GM19395 (cell line): ENCODE data around the gene GNB3.

Experiments used
- ATAC-seq: cut with Tn5 transposase; IDR thresholded peaks from one replicate; pipeline ENCODE4 v1.9.1; 2021; ENCODE audit warnings: mild to moderate bottlenecking, moderate library complexity; ENCODE audit not compliant: unreplicated experiment

GNB3 gene

GRCh38 chr12:6836851-6837250 lies 3.9 kb upstream of the GNB3 start:
- no peak for ATAC-seq

DNA sequence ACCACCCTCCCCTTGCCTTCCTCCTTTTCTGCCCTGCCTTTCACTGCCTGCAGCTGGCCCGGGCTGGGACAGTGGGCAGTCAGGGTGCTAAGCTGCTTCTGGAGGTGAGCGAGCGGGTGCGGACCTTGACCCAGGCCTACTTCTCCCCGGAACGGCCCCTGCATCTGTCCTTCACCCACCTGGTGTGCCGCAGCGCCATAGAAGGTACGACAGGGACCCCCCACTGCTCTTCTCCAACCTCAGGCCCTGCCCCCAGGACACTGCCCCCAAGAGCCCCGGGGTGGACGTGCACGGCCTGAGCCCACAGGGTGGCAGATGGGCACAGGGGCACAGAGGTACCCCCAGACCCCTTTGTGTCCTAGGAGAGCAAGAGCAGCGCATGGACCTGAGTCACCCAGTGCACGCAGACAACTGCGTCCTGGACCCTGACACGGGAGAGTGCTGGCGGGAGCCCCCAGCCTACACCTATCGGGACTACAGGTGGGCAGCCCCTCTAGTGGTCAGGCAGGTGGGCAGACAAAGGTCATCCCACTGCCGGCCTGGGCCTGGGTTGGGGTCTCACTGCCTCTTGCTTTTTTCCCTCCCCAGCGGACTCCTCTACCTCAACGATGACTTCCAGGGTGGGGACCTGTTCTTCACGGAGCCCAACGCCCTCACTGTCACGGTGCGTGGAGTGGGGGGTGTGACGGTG lies 3.2 kb upstream of the GNB3 start:
- no peak for ATAC-seq

DNA sequence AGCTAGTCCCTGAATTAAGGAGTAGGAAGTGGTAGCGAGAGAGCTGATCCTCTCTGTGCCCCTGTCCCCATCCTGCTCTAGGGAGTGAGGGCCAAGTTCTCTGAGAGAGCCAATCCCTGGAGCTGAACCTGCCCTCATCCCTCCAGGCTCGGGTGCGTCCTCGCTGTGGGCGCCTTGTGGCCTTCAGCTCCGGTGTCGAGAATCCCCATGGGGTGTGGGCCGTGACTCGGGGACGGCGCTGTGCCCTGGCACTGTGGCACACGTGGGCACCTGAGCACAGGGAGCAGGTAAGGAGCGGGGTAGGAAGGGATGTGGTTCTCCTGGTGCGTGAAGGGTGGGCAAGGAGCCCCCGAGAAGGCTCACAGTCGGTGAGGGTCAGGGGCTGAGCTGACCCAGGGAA lies 1.9 kb upstream of the GNB3 start:
- ATAC-seq = no peak

DNA sequence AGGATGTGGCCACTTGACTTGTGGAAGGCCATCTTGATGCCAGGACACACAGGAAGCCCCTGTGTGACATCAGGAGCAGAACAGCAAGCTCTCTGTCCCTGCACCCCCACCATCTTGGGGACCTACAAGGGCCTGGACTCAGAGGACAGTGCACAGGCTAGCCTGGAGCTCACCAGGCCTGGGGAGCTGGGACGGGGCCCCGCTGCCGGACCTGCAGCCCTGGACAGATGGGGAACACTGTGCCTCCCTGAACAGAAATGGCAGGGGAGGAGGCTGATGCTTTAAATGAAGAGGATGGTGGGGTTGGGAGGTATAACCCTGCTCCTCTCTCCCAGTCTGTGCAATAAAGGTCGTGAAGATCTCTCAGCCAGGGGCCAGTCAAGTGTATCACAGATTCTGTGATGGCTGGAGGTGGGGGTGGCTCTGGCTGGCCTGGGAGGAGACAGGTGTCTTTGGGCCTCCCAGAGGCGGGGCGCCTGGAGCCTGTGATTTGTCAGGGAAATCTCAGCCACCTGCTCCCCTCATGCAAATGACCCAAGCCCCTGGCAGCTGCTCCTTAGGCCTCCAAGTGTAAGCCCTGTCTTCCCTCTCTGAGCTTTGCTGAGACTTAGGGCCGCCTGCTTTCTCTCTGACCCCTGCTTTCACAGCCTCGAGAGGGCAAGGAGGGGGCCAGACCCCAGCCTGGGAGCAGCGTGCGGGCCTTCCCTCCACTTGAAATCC lies 1.1 kb upstream of the GNB3 start:
- ATAC-seq = peak; percentile 80

DNA sequence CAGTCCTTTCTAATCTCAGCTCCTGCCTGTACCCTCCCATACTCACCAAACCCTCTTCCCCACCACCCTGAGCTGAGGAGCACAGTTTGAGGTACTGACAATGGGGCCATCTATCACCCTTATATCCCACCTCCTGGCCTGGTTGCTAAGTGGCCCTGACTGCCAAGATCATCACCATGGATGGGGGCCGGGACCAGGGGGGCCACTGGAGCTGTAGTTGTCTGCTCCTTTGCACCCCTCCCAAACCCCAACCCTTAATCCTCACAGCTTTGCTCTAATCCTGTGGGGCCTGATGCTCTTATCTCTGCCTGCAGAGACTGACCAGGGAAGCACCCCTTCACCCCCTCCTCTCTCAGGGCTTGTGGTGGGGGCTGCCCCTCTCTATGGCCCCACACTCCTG lies 395 bp upstream of the GNB3 start:
- ATAC-seq = peak; percentile 25

DNA sequence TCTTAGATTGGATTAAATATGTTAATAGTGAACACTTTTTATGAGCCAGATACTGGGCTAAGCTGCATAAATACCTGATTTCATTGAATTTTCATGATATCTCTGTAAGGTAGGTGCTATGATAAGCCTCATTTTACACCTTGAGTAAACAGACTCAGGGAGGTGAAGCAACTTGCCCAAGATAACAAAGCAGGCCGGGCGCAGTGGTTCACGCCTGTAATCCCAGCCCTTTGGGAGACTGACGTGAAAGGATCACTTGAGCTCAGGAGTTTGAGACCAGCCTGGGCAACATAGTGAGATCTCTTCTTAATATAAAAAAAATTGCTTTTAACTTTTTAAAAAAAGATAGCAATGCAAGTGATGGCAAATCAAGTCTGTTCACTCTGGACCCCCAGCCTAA lies 1.4 kb downstream of the GNB3 start:
- ATAC-seq = no peak

GRCh38 chr12:6843118-6843902 lies 2.6 kb downstream of the GNB3 start:
- ATAC-seq = no peak

DNA sequence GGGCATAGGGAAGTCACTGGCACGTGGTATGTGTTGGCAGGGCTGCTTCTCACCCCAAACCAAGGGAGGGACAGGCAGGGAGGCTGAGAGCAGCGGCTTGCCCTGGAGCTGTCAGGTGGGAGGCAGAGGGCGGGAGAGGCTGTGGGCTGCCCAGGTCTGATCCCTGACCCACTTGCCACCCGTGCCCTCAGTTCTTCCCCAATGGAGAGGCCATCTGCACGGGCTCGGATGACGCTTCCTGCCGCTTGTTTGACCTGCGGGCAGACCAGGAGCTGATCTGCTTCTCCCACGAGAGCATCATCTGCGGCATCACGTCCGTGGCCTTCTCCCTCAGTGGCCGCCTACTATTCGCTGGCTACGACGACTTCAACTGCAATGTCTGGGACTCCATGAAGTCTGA lies 4.7 kb downstream of the GNB3 start:
- ATAC-seq = no peak

- ATAC-seq = no peak
Measured at GRCh38 chr12:6846316-6846869, 5.7 kb downstream of the GNB3 start.

GRCh38 chr12:6847676-6848075 lies 7.0 kb downstream of the GNB3 start:
- no peak for ATAC-seq

- no peak for ATAC-seq
Measured at GRCh38 chr12:6849427-6849826, 8.7 kb downstream of the GNB3 start.

- no peak for ATAC-seq
Measured at GRCh38 chr12:6849976-6850560, 9.3 kb downstream of the GNB3 start.

GRCh38 chr12:6850796-6851152 lies 10.0 kb downstream of the GNB3 start:
- no peak for ATAC-seq

DNA sequence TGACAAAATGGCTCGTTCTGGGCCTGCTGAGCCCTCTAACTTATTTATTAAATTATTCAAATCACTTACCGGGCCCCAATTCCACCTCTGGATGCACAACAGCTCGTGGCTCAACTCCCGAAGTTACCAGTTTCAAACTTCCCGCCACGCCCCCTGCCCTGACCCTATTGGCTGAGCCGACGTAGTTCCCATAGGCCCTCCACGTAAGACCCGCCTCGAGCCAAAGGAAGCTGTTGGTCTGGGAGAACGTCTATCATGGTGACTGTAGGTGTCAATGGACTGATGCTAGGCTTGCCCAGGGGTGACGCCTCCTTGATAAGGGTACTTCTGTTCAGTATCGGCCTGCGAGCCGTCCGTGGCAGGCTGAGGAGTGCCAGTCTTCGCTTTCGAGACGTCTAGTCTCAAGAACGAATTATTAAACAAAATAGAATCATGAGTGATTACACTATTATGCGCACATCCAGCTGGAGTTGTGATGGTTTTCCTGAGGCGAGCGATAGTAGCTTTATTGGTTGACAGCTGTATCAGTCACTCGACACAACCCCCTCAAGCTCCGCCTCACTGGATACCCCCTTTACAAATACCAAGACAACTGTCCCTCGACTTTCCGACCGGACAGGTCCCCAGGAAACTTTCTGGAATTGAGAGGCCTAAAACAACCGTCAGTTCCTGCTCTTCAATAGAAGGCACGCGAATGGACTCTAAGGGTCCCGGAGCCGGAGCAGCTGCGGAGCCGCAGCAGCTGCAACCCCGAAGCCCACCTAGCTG lies 10.6 kb downstream of the GNB3 start, which contains the start of gene CDCA3:
CDCA3 (minus strand) TSS at position 134 of the 768 bp plus-strand sequence. CDS start 334 bp downstream, outside the sequence.
- peak; percentile 59 for ATAC-seq

GRCh38 chr12:6851921-6852650 lies 11.4 kb downstream of the GNB3 start, which contains the start of gene USP5:
Gene USP5, plus strand, starts transcription at chr12:6852150. Its CDS starts 30 bp downstream, at chr12:6852180.
- ATAC-seq = peak; percentile 76

DNA sequence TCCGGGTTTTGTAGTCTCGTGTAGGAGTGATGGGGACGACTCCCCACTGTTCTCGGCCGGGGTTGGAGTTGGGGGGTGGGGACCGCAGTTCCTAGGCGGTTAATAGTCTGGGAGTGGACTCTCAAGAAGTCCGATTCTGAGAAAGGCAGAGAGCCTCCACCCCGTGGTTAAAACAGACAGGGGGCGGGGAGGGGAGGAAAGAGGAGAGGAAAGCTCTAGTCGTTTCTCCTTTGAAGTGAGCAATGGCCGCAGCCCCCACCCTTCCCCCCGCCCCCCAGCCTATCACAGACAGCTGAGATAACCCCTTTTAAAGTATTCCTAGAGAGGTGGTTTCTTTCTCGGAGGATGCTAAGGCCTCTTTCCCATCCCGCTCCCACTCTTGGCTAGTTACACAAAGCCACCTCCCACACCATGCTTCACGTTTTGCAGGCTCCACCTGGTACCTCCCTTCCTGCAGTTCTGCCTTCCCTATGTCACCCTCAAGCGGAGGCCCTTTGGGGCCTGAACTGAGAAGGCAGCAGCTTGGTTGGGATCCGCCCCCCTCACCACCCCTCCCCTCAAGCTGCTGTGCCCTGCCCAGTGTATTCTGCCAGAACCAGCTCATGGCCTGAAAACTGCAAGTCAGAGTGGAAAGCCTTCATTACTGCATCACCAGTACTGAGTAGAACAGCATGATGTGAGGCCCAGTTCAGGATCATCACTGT lies 12.1 kb downstream of the GNB3 start:
- no peak for ATAC-seq

DNA sequence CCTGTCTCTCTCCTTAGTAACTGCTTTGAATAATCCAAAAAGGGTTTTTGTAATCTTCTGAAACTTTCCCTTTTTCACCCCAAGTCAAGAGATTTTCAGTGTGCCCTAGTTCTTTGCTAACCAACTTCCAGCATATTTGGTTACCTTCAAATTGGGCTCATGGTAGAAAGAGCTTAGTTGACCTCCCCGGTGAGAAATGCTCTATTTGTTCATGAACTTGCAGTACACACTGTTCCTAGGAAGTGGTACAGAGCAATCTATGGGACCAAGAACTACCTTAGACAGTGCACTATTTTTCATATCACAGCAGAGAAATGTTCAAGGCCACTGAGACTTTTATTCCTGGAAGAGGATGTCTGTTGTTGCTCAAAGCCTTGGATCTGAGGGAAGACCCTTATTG lies 12.9 kb downstream of the GNB3 start:
- no peak for ATAC-seq

GRCh38 chr12:6854036-6854435 lies 13.3 kb downstream of the GNB3 start:
- no peak for ATAC-seq

GRCh38 chr12:6855322-6855721 lies 14.6 kb downstream of the GNB3 start:
- no peak for ATAC-seq
